KMS-11 (cell line): ENCODE results near the gene SND1.

Experiments used
- H2AFZ ChIP-seq: fragments of 200-600 bp; sonication (generic); 2 replicates; pipeline ENCODE4 v1.6.1; 2016; ENCODE audit warnings: antibody characterized with exemption, mixed run types, low read depth
- H3K27ac ChIP-seq: fragments of 200-600 bp; sonication (generic); 2 replicates; pipeline ENCODE4 v1.6.1; 2016; ENCODE audit warnings: mild to moderate bottlenecking, mixed run types
- H3K27me3 ChIP-seq: fragments of 200-600 bp; sonication (generic); 2 replicates; pipeline ENCODE4 v1.6.1; 2017; ENCODE audit warnings: mild to moderate bottlenecking, low read depth, mixed run types, moderate library complexity; ENCODE audit not compliant: insufficient read depth
- H3K36me3 ChIP-seq: fragments of 200-600 bp; sonication (generic); 2 replicates; pipeline ENCODE4 v1.6.1; 2017; ENCODE audit warnings: mild to moderate bottlenecking, mixed run types; ENCODE audit not compliant: insufficient read depth
- H3K4me1 ChIP-seq: fragments of 200-600 bp; sonication (generic); 2 replicates; pipeline ENCODE4 v1.6.1; 2016; ENCODE audit warnings: mild to moderate bottlenecking, low read depth, mixed run types; ENCODE audit not compliant: poor library complexity, severe bottlenecking
- H3K4me2 ChIP-seq: fragments of 200-600 bp; sonication (generic); 2 replicates; pipeline ENCODE4 v1.7.0; 2016; ENCODE audit warnings: mild to moderate bottlenecking, mixed run types
- H3K4me3 ChIP-seq: fragments of 200-600 bp; sonication (generic); IDR thresholded peaks from 2 replicates; pipeline ENCODE4 v1.6.1; 2017; ENCODE audit warnings: low read depth, low read length, mixed read lengths; ENCODE audit not compliant: insufficient read depth
- H3K79me2 ChIP-seq: fragments of 200-600 bp; sonication (generic); 2 replicates; pipeline ENCODE4 v1.6.1; 2016; ENCODE audit warnings: low read depth, mixed run types; ENCODE audit not compliant: insufficient read depth
- H3K9ac ChIP-seq: fragments of 200-600 bp; sonication (generic); 2 replicates; pipeline ENCODE4 v1.6.1; 2016; ENCODE audit warnings: mild to moderate bottlenecking, mixed run types
- H4K20me1 ChIP-seq: fragments of 200-600 bp; sonication (generic); 2 replicates; pipeline ENCODE4 v1.6.1; 2016; ENCODE audit warnings: mild to moderate bottlenecking, mixed run types; ENCODE audit not compliant: insufficient read depth
- TF ChIP-seq, protein P1 (sequence below): fragments of 200-600 bp; sonication (generic); conservative IDR thresholded peaks from 2 replicates; pipeline ENCODE4 v1.6.1; 2017; ENCODE audit warnings: low read depth, mild to moderate bottlenecking, antibody characterized with exemption, low read length, moderate library complexity, mixed read lengths

The SND1 gene

DNA sequence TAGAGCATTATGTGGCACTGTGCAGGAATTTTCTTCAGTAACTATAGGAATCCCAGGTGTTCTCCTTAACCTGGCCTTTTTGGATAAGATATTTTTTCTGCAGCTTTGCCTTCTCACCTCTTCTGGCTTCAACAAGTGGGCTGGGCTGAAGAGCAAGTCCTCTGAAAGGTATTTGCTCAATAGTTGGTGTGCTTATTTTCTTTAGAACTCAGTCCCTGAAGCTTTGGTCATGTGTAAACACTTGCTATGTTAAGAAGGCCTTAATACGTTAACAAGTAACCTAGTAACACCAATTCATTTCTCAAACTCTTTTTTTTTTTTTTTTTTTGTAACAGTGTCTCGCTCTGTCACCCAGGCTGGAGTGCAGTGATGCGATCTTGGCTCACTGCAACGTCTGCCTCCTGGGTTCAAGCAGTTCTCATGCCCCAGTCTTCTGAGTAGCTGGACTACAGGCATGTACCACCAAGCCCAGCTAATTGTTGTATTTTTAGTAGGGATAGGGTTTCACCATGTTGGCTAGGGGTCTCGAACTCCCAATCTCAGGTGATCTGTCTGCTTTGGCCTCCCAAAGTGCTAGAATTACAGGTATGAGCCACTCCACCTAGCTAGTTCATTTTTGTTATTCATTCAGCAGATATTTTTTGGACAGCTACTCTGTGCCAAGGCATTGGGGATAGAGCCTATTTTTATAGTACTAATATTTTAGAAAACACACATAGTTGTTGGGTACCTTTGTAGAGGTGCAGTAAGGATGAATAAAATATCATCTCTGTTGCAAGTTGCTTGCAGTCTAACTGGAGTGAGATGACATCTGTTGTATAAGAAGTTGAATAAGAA, 164.6 kb downstream of the SND1 start:
- peaks cover 76% of the 10 kb centered on the region; the same call in 1 of the 2 replicates for H3K79me2 ChIP-seq
- H3K27me3 ChIP-seq: no peaks in the 10 kb centered on the region
- TF ChIP-seq, protein P1, sequence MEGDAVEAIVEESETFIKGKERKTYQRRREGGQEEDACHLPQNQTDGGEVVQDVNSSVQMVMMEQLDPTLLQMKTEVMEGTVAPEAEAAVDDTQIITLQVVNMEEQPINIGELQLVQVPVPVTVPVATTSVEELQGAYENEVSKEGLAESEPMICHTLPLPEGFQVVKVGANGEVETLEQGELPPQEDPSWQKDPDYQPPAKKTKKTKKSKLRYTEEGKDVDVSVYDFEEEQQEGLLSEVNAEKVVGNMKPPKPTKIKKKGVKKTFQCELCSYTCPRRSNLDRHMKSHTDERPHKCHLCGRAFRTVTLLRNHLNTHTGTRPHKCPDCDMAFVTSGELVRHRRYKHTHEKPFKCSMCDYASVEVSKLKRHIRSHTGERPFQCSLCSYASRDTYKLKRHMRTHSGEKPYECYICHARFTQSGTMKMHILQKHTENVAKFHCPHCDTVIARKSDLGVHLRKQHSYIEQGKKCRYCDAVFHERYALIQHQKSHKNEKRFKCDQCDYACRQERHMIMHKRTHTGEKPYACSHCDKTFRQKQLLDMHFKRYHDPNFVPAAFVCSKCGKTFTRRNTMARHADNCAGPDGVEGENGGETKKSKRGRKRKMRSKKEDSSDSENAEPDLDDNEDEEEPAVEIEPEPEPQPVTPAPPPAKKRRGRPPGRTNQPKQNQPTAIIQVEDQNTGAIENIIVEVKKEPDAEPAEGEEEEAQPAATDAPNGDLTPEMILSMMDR: no peak
- H3K27ac ChIP-seq: no peak overlapping the region
- peaks cover 25% of the 10 kb centered on the region for H4K20me1 ChIP-seq
- H2AFZ ChIP-seq: no peak overlapping the region
- H3K4me1 ChIP-seq: peaks cover 14% of the 10 kb centered on the region
- no peak overlapping the region for H3K9ac ChIP-seq
- H3K4me2 ChIP-seq: no peak overlapping the region
- no peak overlapping the region for H3K4me3 ChIP-seq
- H3K36me3 ChIP-seq: no peaks in the 10 kb centered on the region; the same call in 1 of the 2 replicates

DNA sequence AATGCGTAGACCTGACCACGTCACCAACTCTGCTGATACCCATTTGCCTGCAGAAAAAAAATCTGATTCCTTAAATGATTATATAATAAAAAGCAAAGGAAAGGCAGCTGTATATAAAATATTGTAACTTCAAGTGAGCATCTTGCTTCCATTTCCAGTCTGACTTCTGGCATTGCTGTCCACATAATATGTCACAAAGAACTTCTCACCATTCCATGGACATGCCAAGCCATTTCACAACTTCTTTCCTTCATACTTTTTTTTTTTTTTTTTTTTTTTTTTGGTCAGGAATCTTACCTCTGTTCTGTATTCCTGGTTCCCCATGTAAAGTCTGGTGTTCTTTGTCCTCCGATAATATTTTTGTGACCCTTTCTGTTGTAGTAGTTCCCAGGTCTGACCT, 165.5 kb downstream of the SND1 start:
- Histone ChIP-seq H4K20me1 (peaks cover 24% of the 10 kb centered on the region), H3K27ac (no peak overlapping the region), H3K4me1 (peaks cover 14% of the 10 kb centered on the region), H3K4me2 (no peak overlapping the region), H3K79me2 (peaks cover 67% of the 10 kb centered on the region; the same call in 1 of the 2 replicates), H3K4me3 (no peak overlapping the region), H3K9ac (no peak overlapping the region), H3K36me3 (no peaks in the 10 kb centered on the region; the same call in 1 of the 2 replicates), H3K27me3 (no peaks in the 10 kb centered on the region), H2AFZ (no peak overlapping the region)
- TF ChIP-seq, protein P1: no peak

DNA sequence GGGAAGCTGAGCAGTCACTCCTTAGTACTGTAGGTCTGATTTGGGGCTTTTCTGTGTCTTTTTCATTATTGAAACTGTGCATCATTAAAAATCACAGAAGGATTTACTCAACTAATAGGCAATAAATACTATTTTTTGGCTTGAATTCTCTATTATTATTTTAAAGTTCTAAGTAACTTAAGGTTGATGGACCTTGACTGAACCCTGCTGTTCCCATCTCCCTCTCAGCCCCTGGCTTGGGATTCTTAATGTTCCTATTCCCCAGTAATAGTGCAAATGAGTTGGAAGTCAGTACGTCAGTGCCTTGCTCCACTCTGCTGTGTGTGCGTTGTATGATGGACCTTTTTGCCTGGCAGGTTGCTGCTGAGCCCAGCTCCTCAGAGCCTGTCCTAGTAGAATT, 166.3 kb downstream of the SND1 start:
- Histone ChIP-seq H3K27ac (no peak overlapping the region), H3K79me2 (peaks cover 59% of the 10 kb centered on the region; the same call in 1 of the 2 replicates), H3K4me3 (no peak overlapping the region), H4K20me1 (peaks cover 20% of the 10 kb centered on the region), H3K36me3 (no peaks in the 10 kb centered on the region; the same call in 1 of the 2 replicates), H3K9ac (no peak overlapping the region), H3K4me1 (peaks cover 11% of the 10 kb centered on the region), H2AFZ (no peak overlapping the region), H3K27me3 (no peaks in the 10 kb centered on the region), H3K4me2 (no peak overlapping the region)
- TF ChIP-seq, protein P1: no peak

DNA sequence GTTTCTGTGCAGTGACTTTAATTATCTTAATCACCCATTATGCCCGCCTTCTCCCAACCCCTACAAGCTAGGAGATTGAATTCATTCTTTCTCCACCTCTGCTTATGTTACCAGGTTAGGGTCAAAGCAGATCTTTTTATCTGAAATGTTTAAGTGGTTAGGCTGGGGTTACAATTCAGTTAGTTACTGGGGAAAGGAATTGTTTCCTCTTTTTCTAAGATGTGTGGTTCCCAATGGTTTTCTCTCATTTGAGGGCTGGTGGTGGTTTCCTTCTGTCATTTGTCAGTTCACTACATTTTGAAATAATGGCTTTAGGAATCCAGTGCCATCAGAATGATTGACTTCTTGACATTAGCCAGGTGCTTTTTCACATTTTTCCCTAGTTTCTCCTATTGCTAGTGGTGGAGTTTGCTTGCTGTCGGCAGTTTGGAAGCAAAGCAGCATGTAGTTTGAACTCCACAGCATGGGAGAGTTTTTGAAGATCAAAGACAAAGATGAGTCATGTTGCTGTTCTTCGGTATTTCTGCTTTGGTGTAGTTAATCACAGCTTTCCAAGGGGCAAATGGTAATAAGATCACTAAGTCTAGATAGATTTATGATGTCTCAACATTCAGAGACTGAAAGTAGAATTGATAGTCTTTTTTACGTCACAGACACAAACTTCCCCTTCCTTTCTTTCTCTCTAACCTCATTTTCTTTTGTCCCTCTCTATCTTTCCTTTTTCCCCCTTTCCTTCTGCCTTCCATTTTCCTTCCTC, 168.2 kb downstream of the SND1 start:
- Histone ChIP-seq H3K36me3 (no peaks in the 10 kb centered on the region; the same call in 1 of the 2 replicates), H3K4me3 (no peak overlapping the region), H3K9ac (no peak overlapping the region), H3K4me1 (no peaks in the 10 kb centered on the region), H4K20me1 (peaks cover 5% of the 10 kb centered on the region; the same call in 1 of the 2 replicates), H3K27me3 (no peaks in the 10 kb centered on the region), H3K27ac (no peak overlapping the region), H3K79me2 (peaks cover 40% of the 10 kb centered on the region; the same call in 1 of the 2 replicates), H2AFZ (no peak overlapping the region), H3K4me2 (no peak overlapping the region)
- TF ChIP-seq, protein P1: no peak
